ENCODE results near the gene RBMS3.

DNA sequence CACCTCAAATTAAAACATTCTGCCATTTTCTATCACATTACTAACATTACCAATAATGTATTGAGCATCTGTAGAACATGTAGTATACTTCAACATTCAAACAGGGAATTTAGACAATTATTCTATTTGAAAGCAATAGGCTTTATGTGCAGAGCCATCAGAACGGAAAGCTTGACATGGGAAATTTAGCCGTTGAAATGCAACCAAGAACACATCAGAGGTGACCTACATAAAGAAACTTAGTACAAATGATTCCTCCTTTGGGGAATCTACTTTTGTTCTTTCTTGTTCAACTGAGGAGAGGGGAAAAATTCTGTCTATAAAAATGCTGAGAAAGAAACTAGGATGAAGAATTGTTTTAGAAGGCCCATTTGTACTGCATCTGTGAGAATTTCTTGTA, 38.6 kb upstream of the RBMS3 start:
- no peak for TF ChIP-seq POLR2AphosphoS5 (IDR thresholded peaks at IDR 0.05)
- TF ChIP-seq, protein P1, sequence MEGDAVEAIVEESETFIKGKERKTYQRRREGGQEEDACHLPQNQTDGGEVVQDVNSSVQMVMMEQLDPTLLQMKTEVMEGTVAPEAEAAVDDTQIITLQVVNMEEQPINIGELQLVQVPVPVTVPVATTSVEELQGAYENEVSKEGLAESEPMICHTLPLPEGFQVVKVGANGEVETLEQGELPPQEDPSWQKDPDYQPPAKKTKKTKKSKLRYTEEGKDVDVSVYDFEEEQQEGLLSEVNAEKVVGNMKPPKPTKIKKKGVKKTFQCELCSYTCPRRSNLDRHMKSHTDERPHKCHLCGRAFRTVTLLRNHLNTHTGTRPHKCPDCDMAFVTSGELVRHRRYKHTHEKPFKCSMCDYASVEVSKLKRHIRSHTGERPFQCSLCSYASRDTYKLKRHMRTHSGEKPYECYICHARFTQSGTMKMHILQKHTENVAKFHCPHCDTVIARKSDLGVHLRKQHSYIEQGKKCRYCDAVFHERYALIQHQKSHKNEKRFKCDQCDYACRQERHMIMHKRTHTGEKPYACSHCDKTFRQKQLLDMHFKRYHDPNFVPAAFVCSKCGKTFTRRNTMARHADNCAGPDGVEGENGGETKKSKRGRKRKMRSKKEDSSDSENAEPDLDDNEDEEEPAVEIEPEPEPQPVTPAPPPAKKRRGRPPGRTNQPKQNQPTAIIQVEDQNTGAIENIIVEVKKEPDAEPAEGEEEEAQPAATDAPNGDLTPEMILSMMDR (IDR thresholded peaks at IDR 0.05) = no peak
- TF ChIP-seq POLR2A (IDR thresholded peaks at IDR 0.05) = no peak
